ENCODE results near the gene MTF1.
"Not testable (repeated sequence)": the region's sequence is repeated elsewhere in the genome, so short reads cannot be mapped to it uniquely, and the experiment has no call there.

The MTF1 gene

DNA sequence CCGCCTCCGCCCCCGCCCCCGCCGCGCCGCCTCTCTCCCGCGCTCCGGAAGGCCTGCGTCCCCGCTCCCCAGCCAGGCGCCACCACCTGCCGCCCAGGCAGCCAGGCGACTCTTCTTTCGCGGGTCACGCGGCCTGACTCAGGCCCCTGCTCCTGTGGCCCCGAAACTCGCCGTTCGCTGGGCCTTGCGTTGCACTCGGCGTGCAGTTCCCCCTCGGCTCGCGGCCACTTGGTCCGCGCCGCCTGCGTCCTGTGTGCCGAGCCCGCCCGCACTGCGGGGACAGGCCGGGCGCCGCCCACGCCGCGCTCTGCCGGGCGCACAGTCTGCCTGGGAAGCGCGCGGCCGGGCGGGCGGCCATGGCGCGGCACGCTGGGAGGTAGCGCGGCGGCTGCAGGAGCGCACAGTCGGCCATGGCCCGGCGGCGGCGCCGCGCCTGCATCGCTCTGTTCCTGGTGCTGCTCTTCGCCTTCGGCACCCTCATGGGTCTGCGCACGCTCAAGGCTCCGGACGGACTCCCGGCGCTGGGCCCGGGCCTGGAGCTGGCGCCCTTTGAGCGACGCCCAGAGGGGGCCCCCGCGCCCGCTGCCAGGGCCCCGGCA, 65.5 kb downstream of the MTF1 start, which contains the start of gene MANEAL:
MANEAL (plus strand) TSS at position 75 of the 599 bp plus-strand sequence; CDS start at position 411, 336 bp downstream.
- no peak for DNase-seq (ENCODE audit: low read depth)

DNA sequence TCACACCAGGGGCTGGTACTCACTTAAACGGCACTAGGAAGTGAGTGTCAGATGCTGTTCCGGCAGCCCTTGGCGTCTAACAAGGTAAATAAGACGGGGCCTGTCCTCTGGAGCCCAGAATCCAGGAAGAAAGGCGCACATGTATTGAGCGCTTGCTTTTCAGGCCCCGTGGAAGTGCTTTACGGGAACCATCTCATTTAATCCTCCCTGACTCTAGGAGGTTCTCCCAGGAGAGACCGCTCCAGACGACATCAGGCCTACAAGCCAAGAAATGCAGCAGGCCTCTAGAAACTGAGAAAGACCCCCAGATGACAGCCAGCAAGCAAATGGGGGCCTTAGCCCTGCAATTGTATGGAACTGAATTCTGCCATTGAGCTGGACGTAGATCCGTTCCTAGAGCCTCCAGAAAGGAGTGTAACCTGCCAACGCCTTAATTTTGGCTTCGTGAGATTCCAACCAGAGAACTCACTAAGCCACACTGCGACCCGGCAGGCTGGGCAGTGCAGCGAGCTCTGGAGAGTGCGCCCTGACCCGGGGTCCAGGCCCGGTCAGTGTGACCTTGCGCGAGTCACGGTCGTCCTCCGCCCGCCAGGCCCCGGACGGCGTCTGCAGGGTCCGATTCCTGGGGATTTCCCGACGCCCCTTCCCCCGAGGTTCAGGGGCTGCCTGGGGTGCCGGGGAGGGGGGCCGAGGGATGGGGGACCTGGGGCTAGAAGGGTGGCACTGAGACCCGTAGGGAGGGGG, 66.3 kb downstream of the MTF1 start:
- no peak for DNase-seq (ENCODE audit: low read depth)

DNA sequence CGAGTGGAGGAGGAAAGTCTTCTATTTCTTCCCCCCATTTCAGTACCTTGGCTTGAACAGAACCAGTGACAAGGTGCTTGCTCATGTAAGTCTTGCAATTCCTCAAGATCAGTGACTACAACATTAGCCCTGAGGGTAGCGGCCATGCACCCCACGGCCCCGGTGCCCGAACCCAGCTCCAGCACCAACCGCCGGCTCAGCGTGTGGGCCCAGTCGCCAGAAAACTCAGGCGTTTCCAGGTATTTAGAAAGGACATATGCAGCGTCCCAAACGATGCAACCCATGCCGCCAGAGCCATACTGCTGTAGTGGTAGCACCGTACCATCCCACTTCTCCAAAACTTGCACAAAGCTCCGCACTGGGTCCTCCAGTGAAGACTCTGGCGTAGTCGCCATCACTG, 76.9 kb downstream of the MTF1 start:
- DNase-seq (ENCODE audit: low read depth) = no peak

DNA sequence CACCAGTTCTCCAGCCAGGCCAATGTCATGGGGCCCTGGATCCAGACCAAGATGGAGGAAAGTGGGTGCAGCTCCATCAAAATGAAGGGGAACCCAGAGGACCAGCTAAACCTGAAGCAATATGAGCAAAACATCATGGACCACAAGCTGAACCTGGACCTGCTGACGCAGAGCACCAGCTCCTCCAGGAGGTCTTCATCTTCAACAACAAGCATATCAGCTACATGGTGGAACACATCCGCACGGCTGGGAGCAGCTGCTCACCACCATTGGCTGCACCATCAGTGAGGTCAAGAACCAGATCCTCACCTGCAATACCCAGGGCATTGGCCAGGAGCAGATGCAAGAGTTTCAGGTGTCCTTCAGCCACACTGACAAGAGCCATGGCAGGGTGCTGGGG, 80.7 kb downstream of the MTF1 start:
- DNase-seq (ENCODE audit: low read depth) = no peak

DNA sequence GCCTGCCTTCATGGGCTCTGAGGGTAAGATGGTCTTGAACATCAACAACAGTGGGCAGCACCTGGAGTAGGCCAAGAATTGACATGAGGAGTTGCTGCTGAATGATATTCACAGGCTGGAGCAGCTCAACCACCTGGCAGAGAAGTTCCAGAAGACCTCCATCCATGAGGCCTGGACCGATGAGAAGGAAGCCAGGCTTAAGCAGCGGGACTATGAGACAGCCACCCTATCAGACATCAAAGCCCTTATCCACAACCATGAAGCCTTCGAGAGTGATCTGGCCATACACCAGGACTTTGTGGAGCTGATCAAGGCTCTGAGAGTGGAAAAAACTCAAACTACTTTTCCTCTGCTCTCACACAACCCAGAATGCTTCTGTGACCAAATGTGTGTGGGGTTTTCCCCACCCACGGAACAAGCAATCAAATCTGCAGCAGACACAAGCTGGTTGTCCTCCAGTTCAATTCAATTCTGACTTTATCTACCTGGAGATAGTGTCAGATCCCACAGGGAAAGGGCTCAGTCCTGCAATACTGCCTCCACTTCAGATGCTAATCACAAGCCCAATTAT, 82.4 kb downstream of the MTF1 start:
- DNase-seq (ENCODE audit: low read depth) = no peak

DNA sequence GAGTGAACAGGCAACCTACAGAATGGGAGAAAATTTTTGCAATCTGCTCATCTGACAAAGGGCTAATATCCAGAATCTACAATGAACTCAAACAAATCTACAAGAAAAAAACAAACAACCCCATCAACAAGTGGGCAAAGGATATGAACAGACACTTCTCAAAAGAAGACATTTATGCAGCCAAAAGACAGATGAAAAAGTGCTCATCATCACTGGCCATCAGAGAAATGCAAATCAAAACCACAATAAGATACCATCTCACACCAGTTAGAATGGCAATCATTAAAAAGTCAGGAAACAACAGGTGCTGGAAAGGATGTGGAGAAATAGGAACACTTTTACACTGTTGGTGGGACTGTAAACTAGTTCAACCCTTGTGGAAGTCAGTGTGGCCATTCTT, 88.0 kb downstream of the MTF1 start:
- DNase-seq (ENCODE audit: low read depth) = not testable (repeated sequence)

DNA sequence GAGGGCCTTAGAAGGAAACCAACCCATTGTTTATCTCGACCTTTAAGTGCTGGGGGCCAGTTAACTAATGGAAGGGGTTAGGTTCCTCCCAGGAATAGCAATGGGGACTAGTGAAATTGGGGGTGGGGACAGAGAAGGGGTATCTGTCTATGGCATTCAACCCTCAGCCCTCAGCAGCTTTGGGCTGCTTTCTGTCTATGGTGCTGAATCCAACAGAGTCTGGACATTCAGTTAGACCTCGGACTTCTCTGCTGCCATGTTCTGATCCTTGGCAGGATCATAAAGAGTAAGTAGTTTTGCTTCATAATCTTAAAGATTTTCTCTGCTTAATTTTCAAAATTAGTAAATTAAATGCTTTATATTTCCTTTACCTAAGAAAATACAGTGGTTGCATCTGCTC, 91.9 kb downstream of the MTF1 start:
- no peak for DNase-seq (ENCODE audit: low read depth)

DNA sequence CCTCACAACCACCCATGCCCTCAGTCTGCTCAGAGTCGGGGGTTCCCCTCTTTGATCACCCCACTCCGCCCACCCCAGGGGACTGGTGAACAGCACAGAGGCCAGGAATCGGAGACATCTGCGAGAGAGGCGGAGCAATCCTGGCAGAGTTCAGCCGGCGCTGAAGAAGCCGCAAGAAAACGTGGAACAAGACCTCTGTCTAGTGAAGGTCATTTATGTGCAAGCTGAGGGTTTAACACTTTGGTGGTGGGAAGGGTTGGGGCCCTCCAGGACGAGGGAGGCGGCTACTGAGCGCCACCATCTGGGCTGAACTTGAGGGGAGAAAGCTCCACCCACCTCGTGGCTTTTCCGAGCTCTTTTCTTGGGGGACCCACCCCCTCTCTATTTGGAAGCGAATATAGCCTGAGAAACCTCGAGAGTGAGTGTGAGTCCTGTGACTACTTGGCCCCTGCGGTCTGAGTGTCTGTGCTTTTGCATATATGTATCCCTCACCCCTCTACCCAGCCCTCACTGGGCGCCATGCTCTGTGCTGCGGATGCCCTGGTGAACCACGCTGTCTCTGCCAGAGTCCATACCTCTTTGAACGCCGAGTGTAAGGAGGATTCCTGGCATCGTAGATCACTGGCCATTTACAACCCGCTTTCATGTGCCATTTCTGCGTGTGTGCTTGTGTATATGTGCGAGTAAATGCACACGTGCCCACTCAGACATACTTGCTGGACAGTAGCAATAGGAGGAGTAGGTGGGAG, 93.3 kb downstream of the MTF1 start:
- no peak for DNase-seq (ENCODE audit: low read depth)

DNA sequence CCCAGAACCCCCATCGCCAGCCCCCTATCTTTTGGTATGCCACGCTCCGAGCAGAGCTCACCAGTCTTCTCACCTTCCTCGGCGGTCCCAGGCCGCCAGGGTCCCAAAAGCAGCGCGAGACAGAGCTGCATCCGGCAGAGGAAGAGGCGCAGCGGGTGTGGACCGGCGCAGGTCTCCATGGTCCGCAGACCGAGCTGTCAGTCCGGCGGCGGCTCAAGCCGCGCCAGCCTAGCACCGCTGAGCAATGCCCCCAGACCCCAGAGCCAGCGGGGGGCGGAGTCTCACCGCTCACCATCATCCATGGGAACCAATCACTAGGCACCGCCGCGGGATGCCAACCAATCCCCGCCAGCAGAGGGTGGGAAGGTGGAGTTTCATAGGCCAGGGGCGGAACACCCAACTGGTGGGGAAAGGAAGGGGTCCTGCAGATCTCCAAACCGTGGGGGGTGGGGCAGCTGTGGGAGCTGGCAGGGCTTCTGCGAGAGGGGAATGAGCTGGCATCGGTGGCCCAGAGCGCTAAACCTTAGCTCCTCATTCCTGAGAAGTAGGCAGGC, 94.4 kb downstream of the MTF1 start, which contains the start of gene EPHA10:
EPHA10 (minus strand) TSS at position 233 of the 554 bp plus-strand sequence; CDS start at position 179, 54 bp downstream.
- no peak for DNase-seq (ENCODE audit: low read depth)

DNA sequence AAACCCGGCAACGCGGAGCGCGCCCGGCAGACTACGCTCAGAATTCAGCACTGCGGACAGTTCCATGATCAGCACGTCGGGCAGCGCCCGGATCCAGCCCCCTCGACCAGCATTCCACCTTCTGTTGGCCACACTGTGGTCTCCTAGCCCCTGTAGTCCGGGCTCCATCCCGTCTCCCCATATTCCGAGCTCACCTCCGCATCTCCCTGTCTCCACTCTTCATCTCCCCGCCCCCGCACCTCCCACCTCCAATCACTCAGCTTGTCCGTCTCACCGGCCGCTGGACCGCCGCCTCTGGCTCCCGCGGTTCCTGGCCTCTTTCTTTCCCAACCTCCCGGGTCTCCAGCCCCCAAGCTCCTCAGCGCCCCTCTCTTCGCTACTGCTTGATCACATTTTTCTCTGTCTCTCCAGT, 95.0 kb downstream of the MTF1 start:
- DNase-seq (ENCODE audit: low read depth) = no peak

DNA sequence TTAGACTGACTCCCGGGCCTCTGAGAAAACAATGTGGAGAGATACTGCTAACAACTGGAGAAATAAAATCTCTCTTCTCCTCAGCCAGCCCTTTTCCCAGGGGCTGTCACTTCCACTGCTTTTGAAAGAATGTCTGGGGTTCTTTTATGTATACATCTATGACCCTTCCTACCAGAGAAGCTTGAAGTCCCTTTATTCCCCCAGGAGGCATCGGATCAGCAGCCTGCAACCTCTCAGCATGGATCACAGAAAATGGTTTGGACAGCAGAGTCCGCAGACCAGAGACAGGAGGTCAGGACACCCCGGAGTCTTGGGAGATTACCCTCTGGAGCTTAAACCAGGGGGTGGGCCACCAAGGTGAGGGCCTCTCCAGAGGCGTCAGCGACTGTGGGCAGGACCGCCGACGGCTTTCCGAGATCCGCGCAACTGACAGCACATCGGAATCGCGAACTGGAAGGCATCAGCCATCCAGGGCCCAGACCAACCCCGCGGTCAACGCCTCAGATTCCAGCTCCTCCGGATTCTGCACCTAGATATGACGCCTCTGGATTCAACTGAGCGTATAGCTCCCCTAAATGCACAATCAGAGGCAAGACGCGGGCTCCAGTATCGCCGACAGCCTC, 95.5 kb downstream of the MTF1 start:
- no peak for DNase-seq (ENCODE audit: low read depth)

DNA sequence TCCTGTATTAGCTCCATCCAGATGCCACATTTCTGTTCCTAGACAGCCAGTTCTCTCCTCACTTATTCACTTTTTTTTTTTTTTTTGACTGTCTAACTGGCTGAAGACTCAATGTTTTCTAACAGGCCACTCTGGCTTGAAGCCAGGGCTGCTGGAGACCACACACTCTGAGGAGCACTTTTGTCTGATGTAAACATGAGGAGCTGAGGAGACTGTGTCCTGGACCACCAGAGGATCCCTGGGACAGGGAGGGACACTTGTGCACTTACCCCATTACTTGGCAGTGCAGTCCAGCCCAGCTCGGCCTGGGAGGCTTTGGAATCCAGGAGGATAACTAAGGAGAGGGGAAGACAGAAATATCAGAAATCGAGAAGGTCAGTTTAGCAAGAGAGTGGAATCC, 96.9 kb downstream of the MTF1 start:
- no peak for DNase-seq (ENCODE audit: low read depth)

DNA sequence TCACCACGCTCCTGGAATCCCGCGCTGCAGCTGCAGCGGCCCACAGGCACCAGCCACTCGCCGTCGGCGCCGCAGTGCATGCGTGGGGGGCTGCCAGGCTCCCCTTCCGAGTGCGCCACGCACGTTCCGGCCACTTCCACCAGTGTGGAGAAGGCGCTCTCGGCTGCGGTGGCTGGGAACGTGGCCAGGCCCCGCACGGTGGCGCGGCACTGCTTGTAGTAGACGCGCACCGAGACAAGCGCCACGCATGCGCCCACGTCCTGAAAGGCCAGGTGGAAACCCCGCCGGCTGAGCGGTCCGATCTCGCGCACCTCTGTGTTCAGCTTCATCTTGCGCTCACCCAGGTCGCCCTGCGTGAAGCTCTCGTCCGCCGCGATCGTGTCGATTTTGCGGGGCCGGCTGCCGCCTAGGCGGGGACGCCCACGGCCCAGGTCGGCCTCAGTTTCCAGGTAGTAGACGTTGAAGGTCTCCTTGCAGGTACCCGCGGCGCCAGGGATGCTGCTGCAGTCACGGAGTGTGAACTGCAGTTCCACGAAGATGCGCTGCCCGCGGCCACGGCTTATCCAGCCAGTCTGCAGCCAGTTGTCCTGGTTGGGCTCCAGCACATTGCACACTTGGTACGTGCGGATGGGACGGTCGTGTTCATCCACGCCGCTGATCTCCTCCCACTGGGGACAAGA, 97.8 kb downstream of the MTF1 start:
- DNase-seq (ENCODE audit: low read depth) = no peak

All from HS-5 (cell line).